Smooth muscle cell (in vitro differentiated cells): Measurements from ENCODE around the gene RRP9. TPM values are rescaled to one million over a fixed set of nuclear protein-coding genes. Genes with fewer than 3 reads are reported as not detected.

ENCODE experiments used
- DNase-seq: peaks from one replicate; lab custom pipeline; 2025; ENCODE audit not compliant: unreplicated experiment; lab: John Stamatoyannopoulos, UW
- H2AFZ ChIP-seq: fragments of 200-600 bp; sonication (generic); 2 replicates; pipeline ENCODE4 v1.6.0; 2016; ENCODE audit warnings: antibody characterized with exemption, low read depth, mild to moderate bottlenecking
- H3F3A ChIP-seq: fragments of 200-600 bp; sonication (generic); 2 replicates; pipeline ENCODE4 v1.6.0; 2017; ENCODE audit warnings: antibody characterized with exemption, low read depth
- H3K27ac ChIP-seq: fragments of 200-600 bp; sonication (generic); 2 replicates; pipeline ENCODE4 v1.5.1; 2016; ENCODE audit warnings: low read depth, mild to moderate bottlenecking
- H3K27me3 ChIP-seq: fragments of 200-600 bp; sonication (generic); 2 replicates; pipeline ENCODE4 v1.6.1; 2016; ENCODE audit warnings: low read depth, mild to moderate bottlenecking
- H3K36me3 ChIP-seq: fragments of 200-600 bp; sonication (generic); 2 replicates; pipeline ENCODE4 v1.5.1; 2016; ENCODE audit warnings: low read depth
- H3K4me1 ChIP-seq: fragments of 200-600 bp; sonication (generic); 2 replicates; pipeline ENCODE4 v1.5.1; 2016; ENCODE audit warnings: low read depth
- H3K4me2 ChIP-seq: fragments of 200-600 bp; sonication (generic); 2 replicates; pipeline ENCODE4 v1.6.0; 2016; ENCODE audit warnings: mild to moderate bottlenecking
- H3K4me3 ChIP-seq: fragments of 200-600 bp; sonication (generic); 2 replicates; pipeline ENCODE4 v1.5.1; 2016; ENCODE audit warnings: mild to moderate bottlenecking
- H3K79me2 ChIP-seq: fragments of 200-600 bp; sonication (generic); 2 replicates; pipeline ENCODE4 v1.6.0; 2016; ENCODE audit warnings: low read depth, mild to moderate bottlenecking
- H3K9ac ChIP-seq: fragments of 200-600 bp; sonication (generic); 2 replicates; pipeline ENCODE4 v1.6.0; 2016; ENCODE audit warnings: low read depth
- H3K9me3 ChIP-seq: fragments of 200-600 bp; sonication (generic); replicated peaks from 2 replicates; pipeline ENCODE4 v1.5.1; 2016; ENCODE audit warnings: low read depth
- H4K20me1 ChIP-seq: fragments of 200-600 bp; sonication (generic); 2 replicates; pipeline ENCODE4 v1.6.0; 2016; ENCODE audit warnings: low read depth
- WGBS: methylation state at CpG from one replicate; pipeline ENCODE4 v1.1.7; 2016; ENCODE audit warnings: low lambda C conversion rate; 5-methylcytosine and 5-hydroxymethylcytosine counted together
- polyA plus RNA-seq: library from polyadenylated mRNA; unstranded; fragments of >200 nt; fragmentation: Nextera tagmentation; extraction: Ambion mirVana; gene quantifications from 2 replicates; pipeline ENCODE4 v1.2.1, GENCODE V29; 2016
- total RNA-seq: library from RNA; depleted of rRNA; stranded (reverse); fragments of >200 nt; gene quantifications from 2 replicates; pipeline ENCODE4 v1.2.3, GENCODE V29; 2014
- TF ChIP-seq, protein P1 (sequence below): fragments of 200-600 bp; sonication (generic); IDR thresholded peaks from 2 replicates; pipeline ENCODE4 v1.5.1; 2017; ENCODE audit warnings: borderline replicate concordance, mild to moderate bottlenecking, antibody characterized with exemption; ENCODE audit not compliant: insufficient read depth, poor library complexity, severe bottlenecking

Gene RRP9
- total and polyA plus RNA-seq, 2 experiments from 2014 or later = 13.1 to 23.9 TPM

GRCh38 chr3:51966922-51967383 is 25.2 kb upstream of the RRP9 start:
- H2AFZ ChIP-seq = peak overlapping the region; percentile 54
- TF ChIP-seq, protein P1, sequence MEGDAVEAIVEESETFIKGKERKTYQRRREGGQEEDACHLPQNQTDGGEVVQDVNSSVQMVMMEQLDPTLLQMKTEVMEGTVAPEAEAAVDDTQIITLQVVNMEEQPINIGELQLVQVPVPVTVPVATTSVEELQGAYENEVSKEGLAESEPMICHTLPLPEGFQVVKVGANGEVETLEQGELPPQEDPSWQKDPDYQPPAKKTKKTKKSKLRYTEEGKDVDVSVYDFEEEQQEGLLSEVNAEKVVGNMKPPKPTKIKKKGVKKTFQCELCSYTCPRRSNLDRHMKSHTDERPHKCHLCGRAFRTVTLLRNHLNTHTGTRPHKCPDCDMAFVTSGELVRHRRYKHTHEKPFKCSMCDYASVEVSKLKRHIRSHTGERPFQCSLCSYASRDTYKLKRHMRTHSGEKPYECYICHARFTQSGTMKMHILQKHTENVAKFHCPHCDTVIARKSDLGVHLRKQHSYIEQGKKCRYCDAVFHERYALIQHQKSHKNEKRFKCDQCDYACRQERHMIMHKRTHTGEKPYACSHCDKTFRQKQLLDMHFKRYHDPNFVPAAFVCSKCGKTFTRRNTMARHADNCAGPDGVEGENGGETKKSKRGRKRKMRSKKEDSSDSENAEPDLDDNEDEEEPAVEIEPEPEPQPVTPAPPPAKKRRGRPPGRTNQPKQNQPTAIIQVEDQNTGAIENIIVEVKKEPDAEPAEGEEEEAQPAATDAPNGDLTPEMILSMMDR = no peak
- H4K20me1 ChIP-seq = peaks cover 39% of the 10 kb centered on the region

GRCh38 chr3:51966486-51966885 is 24.8 kb upstream of the RRP9 start:
- no peak overlapping the region for H2AFZ ChIP-seq
- peak overlapping the region; percentile 86 for H3K4me2 ChIP-seq
- peak overlapping the region; percentile 79 for H3K4me3 ChIP-seq
- peaks cover 11% of the 10 kb centered on the region for H3F3A ChIP-seq
- no peaks in the 10 kb centered on the region for H3K36me3 ChIP-seq
- H3K9me3 ChIP-seq = no peaks in the 10 kb centered on the region
- H3K9ac ChIP-seq = peak overlapping the region; percentile 71
- H3K27ac ChIP-seq = no peak overlapping the region
- no peaks in the 10 kb centered on the region for H3K27me3 ChIP-seq
- peaks cover 43% of the 10 kb centered on the region for H4K20me1 ChIP-seq
- H3K4me1 ChIP-seq = peaks cover 45% of the 10 kb centered on the region
- no peak for DNase-seq
- TF ChIP-seq, protein P1 = no peak
- peaks cover 36% of the 10 kb centered on the region for H3K79me2 ChIP-seq
- WGBS = 86% methylated on average over 3 of the region's 5 CpGs

More at GRCh38 chr3:51966922-51967383, 25.2 kb upstream of the RRP9 start:
- H3K9me3 ChIP-seq = no peaks in the 10 kb centered on the region
- WGBS = 10% methylated on average over 22 of the region's 33 CpGs
- H3K79me2 ChIP-seq = peaks cover 36% of the 10 kb centered on the region
- peaks cover 45% of the 10 kb centered on the region for H3K4me1 ChIP-seq
- H3K27me3 ChIP-seq = no peaks in the 10 kb centered on the region
- DNase-seq = no peak
- H3K4me3 ChIP-seq = peak overlapping the region; percentile 79
- peak overlapping the region; percentile 86 for H3K4me2 ChIP-seq
- H3K9ac ChIP-seq = peak overlapping the region; percentile 71
- H3F3A ChIP-seq = peaks cover 11% of the 10 kb centered on the region
- H3K36me3 ChIP-seq = no peaks in the 10 kb centered on the region
- H3K27ac ChIP-seq = peak overlapping the region; percentile 31

DNA sequence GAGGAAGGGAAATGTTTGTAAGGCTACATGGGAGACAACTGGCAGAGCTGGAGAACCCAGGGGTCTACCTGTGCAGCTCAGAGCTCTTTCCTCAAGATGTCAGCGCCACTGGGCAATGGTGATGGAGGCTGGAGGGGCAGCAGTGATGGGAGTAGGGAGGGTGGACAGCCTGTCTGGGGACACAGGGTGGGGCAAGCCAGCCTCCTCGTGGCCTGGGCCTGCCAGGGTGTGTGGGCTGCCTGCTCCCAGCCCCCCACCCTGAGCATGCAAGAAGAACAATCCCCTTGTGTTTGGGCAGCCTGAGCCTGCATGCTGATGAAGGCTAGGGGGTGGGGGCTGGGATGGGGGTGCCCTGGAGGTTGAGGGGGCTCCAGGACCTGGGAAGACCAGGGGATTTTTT is 24.3 kb upstream of the RRP9 start:
- Histone ChIP-seq H3K27me3 (no peaks in the 10 kb centered on the region), H3F3A (peaks cover 11% of the 10 kb centered on the region), H3K79me2 (peaks cover 36% of the 10 kb centered on the region), H3K4me2 (peak overlapping the region; percentile 86), H3K36me3 (no peaks in the 10 kb centered on the region), H2AFZ (no peak overlapping the region), H3K4me1 (peaks cover 45% of the 10 kb centered on the region), H3K9ac (no peak overlapping the region), H3K27ac (no peak overlapping the region), H3K4me3 (peak overlapping the region; percentile 79), H4K20me1 (peaks cover 45% of the 10 kb centered on the region), H3K9me3 (no peaks in the 10 kb centered on the region)
- 68% methylated on average over 2 of the region's 2 CpGs for WGBS
- no peak for DNase-seq
- TF ChIP-seq, protein P1 = no peak

DNA sequence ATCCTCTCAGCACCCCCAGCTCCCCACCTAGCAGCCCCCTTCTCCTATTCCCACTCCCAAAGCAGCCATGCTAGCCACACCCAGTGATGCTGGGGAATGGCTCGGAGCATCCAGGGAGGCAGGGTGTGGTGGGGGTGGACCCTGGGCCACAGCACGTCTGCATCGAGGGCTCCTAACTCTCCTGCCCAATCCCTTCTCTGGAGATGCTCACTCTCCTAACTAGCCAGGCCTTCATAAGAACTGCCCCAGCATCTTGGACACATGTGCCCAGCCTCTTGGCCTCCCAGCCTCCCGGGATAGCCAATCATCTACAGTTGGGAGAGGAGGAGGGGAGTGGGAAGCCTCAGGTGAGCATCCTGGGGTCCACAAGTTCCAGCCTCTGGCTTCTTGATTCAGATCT is 22.8 kb upstream of the RRP9 start:
- DNase-seq = no peak
- TF ChIP-seq, protein P1 = no peak
- H3K9ac ChIP-seq = no peak overlapping the region
- H3K9me3 ChIP-seq = no peaks in the 10 kb centered on the region
- H4K20me1 ChIP-seq = peaks cover 45% of the 10 kb centered on the region
- peaks cover 11% of the 10 kb centered on the region for H3F3A ChIP-seq
- H3K27ac ChIP-seq = no peak overlapping the region
- no peak overlapping the region for H3K4me2 ChIP-seq
- H3K79me2 ChIP-seq = peaks cover 36% of the 10 kb centered on the region
- H3K4me3 ChIP-seq = no peak overlapping the region
- 86% methylated on average over 4 of the region's 4 CpGs for WGBS
- H3K27me3 ChIP-seq = no peaks in the 10 kb centered on the region
- H3K36me3 ChIP-seq = no peaks in the 10 kb centered on the region
- H3K4me1 ChIP-seq = peaks cover 45% of the 10 kb centered on the region
- H2AFZ ChIP-seq = no peak overlapping the region
